GM12872 (cell line): Measurements from ENCODE around the gene STN1.

Source experiments
- TF ChIP-seq, protein P1 (sequence below): IDR thresholded peaks from 3 replicates; pipeline ENCODE4 v1.5.1; 2011; ENCODE audit warnings: low read depth, mild to moderate bottlenecking, low read length, moderate library complexity; ENCODE audit not compliant: insufficient read depth

STN1 gene

DNA sequence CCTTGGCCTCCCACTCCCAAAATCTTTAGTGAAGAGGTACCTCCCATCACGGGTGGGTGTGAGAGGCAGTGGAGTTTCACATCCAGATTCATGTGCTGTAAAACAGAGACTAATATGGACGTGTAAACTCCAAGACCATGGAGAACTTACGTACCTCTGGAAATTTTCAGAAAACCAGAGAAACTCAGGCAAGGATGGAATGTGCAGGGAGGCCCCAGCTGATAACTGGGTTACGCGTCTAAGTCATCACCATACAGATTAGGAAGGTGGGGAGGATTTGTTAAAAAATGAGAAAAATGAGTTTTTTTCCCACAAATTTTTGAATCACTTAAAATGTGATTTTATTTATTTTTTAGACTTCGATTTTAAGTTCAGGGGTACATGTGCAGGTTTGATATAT, 16.3 kb upstream of the STN1 start:
- TF ChIP-seq, protein P1, sequence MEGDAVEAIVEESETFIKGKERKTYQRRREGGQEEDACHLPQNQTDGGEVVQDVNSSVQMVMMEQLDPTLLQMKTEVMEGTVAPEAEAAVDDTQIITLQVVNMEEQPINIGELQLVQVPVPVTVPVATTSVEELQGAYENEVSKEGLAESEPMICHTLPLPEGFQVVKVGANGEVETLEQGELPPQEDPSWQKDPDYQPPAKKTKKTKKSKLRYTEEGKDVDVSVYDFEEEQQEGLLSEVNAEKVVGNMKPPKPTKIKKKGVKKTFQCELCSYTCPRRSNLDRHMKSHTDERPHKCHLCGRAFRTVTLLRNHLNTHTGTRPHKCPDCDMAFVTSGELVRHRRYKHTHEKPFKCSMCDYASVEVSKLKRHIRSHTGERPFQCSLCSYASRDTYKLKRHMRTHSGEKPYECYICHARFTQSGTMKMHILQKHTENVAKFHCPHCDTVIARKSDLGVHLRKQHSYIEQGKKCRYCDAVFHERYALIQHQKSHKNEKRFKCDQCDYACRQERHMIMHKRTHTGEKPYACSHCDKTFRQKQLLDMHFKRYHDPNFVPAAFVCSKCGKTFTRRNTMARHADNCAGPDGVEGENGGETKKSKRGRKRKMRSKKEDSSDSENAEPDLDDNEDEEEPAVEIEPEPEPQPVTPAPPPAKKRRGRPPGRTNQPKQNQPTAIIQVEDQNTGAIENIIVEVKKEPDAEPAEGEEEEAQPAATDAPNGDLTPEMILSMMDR, result no peak

DNA sequence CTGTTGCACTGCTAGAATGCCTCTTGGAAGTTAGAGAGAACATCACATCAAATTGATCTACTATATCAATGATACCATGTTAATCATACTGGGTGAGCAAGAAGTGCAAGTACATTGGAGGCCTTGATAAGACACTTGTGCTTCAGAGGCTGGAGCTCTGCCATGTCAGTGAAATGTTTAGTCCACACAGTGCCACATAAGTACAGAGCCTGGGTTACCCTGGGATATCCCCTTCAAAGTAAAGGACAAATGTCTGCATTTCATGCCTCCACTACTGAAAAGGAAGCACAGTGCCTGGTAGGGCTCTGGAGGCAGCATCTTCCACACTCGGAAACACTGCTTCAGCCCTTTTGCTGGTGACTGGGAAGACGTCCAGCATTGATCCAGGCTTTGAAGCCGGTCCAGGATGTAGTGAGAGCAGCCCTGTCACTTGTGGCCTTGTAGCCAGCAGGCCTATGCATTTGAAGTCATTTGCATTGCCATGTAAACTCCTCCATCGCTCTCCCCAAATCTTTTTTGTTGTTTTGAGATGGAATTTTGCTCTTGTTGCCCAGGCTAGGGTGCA, 15.7 kb upstream of the STN1 start:
- TF ChIP-seq, protein P1, result no peak

DNA sequence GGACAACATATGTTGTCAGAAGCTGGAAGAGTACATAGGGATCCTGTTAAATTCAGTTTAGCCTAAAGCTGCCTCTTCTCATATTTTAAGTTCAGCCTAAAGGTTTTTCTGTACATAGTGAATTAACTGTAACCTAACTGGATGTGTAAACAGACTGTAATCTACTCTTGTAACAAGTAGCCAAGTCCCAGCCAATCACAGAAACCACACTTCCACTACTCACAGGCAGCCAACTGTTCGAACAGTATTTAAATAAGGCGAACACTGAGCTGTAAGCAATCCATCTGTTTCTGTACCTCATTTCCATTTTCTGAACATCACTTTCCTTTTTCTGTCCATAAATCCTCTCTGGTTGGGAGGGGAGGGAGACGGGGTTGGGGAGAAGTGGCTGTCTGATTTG, 15.0 kb upstream of the STN1 start:
- TF ChIP-seq, protein P1, result no peak

DNA sequence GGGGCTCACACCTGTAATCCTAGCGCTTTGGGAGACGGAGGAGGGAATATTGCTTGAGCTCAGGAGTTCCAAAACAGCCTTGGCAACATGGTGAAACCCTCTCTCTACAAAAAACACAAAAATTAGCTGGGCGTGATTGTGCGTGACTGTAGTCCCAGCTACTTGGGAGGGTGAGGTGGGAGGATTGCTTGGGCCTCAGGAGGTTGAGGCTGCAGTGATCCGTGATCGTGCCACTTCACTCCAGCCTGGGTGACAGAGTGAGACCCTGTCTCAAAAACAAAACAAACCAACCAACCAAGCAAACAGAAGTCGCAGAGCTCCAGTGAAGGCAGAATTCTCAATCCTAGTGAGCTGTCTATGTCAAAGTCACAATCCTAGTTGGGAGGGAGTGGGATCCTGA, 14.3 kb upstream of the STN1 start:
- TF ChIP-seq, protein P1, result no peak

DNA sequence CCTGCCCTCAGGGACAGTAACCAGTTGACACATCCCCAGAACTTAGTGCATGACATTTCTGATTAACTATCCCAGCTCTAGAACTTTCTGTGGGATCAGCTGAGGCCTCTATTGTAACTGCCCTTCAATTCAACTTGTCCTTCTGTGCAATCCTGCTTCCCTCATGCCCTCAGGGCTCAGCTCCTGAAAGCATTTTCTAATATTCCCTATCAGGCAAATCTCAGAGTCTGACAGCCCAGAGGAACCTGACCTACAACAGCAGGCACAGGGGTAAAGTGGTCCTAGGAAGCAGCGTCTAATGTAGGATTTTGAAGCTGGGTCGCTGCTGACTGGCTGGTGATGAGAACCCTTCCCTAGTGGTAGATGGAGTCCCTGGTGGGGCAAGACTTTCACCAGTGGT, 13.6 kb upstream of the STN1 start:
- TF ChIP-seq, protein P1, result no peak

DNA sequence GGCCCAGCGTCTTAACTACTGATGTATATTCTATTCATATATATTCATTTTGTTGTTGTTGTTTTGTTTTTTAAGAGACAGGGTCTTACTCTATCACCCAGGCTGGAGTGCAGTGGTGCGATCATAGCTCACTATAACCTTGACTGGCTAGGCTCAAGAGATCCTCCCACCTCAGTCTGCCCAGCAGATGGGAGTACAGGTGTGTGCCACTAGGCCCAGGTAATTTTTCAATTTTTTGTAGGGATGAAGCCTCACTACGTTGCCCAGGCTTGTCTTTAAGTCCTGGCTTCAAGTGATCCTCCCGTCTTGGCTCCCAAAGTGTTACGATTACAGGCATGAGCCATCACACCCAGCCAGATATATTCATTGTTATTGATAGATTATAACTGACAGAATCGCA, 12.9 kb upstream of the STN1 start:
- TF ChIP-seq, protein P1, result no peak

DNA sequence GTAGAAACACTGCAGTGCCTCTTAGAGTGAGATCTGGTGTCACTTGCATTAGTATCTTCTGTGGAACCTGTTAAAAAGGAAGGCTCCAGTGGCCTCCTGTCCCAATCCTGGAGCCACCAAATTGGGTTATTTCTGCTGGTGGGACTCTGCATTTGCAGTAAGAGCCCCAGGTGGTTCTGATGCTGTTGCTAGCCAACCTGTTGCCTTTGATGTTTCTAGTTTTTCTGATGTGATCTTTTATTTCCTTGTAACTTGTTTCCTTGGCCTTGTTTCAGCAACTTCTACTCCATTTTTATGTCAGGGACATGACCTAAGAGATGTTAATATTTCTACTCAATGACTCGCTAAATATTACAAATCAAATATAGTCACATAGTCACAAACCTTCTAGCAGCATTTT, 12.5 kb upstream of the STN1 start:
- TF ChIP-seq, protein P1, result no peak

DNA sequence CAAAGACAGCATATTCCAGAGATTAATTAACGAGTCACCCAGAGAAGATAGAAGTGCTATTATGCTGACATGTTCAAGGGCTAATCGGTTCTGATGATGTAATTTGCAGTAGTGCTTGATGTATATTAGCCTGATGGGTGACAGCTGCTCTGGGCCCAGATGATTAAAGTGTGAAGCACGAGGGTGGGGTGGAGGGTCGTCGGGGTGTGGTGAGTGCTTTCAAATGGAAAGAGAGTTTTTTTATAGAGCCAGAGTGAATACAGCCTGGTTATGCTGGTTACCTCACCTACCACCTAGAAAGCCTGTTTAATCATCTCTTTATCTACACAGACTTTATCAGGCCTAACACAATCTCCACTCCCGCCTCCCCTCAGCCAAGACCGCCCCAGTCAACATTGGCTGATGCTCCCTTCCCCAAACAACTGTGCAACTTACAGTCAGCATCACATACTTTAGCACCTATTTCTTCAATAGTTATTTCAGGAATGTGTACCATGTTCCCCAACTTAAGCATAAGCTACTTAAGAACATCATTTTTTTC, 11.5 kb upstream of the STN1 start:
- TF ChIP-seq, protein P1, result no peak
